NCI-H748 treated with DMSO at 0.1 percent for 48 hours (cell line): ENCODE results near the gene TSGA10IP.
"Not testable (repeated sequence)": the region's sequence is repeated elsewhere in the genome, so short reads cannot be mapped to it uniquely, and the experiment has no call there.

Experiments used
- DNase-seq: peaks from one replicate; lab custom pipeline; 2025; lab: John Stamatoyannopoulos, UW

Gene TSGA10IP

DNA sequence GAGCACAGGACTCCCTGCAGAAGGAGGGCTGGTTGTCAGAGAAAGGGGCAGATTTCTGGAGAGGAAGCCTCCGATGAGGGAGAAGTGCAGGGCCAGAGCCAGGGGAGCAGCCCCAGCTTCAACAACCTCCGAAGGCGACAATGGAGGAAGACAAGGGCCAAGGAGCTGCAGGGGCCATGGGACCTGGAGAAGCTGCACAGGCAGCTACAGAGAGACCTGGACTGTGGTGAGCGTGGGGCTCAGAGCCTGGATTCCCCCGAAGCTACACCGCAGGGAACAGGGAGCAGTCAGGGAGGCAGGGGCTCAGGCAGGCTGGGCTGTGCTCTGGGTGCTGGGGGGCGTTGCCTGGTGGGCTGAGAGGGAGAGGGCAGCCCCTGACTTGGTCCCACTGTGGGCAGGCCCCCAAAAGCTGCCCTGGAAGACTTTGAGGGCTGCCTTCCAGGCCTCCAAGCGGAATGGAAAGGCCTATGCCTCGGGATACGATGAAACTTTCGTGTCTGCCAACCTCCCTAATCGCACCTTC lies 2.4 kb downstream of the TSGA10IP start:
- DNase-seq, result no peak

DNA sequence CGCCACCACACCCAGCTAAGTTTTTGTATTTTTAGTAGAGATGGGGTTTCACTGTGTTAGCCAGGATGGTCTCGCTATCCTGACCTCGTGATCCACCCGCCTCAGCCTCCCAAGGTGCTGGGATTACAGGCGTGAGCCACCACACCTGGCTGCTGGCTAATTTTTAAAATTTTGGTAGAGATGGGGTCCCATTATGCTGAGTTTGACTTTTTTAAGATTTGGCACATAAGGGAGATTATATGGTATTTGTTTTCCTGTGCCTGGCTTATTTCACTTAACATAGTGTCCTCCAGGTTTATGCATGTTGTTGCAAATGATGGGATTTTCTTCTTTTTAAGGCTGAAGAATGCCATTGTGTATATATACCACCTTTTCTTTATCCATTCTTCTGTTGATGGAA lies 5.4 kb downstream of the TSGA10IP start:
- not testable (repeated sequence) for DNase-seq

- DNase-seq, result not testable (repeated sequence)
Observed at GRCh38 chr11:65951641-65952040, 6.4 kb downstream of the TSGA10IP start.

DNA sequence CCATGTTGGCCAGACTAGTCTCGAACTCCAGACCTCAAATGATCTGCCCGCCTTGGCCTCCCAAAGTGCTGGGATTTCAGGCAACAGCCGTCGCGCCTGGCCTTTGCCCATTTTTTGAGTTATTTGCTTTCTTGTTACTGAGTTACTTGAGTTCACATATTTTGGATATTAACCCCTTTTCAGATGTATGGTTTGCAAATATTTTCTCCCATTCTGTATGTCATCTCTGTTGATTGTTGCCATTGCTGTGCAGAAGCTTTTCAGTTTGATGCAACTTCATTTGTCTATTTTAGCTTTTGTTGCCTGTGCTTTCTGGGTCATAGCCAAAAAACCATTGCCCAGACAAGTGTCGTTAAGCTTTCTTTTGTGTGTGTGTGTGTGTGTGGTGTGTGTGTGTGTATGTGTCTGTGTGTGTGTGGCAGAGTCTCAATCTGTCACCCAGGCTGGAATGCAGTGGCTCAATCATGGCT lies 6.8 kb downstream of the TSGA10IP start:
- DNase-seq, result no peak

DNA sequence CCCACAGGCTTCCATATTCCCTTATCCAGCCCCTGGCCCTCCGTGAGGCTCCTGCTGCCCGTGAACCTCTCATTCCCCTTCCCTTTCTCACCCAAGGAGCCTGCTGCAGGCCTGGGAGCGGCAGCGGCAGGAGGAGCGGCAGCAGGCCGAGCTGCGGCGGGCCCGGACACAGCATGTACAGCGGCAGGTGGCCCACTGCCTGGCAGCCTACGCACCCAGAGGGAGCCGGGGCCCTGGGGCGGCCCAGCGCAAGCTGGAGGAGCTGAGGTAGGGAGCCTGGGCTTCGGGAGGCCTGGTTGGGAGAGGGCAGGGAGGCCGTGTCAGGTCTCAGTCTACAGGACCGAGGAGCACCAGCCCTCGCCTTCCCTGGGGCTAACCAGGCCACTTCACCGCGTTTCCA lies 8.2 kb downstream of the TSGA10IP start:
- no peak for DNase-seq

GRCh38 chr11:65954771-65955170 lies 9.5 kb downstream of the TSGA10IP start:
- no peak for DNase-seq

DNA sequence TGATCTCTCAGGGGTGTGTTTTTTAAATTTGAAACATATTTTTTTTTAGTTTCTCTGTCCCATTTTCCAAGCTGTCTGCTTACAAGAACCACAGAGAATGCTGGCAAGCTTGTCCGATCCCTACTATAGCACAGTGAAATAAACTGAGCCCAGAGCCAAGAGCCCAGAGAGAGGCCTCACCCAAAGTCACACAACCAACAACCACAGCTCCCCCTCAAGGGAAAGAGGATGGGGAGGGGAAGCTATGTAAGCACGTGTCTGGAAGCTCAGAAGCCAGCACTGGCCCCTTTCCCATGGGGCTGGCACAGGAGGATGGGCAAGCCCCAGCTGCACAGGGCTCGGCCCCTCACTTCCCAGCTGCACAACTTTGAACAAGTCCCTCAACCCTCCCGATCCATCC lies 13.0 kb downstream of the TSGA10IP start:
- no peak for DNase-seq

DNA sequence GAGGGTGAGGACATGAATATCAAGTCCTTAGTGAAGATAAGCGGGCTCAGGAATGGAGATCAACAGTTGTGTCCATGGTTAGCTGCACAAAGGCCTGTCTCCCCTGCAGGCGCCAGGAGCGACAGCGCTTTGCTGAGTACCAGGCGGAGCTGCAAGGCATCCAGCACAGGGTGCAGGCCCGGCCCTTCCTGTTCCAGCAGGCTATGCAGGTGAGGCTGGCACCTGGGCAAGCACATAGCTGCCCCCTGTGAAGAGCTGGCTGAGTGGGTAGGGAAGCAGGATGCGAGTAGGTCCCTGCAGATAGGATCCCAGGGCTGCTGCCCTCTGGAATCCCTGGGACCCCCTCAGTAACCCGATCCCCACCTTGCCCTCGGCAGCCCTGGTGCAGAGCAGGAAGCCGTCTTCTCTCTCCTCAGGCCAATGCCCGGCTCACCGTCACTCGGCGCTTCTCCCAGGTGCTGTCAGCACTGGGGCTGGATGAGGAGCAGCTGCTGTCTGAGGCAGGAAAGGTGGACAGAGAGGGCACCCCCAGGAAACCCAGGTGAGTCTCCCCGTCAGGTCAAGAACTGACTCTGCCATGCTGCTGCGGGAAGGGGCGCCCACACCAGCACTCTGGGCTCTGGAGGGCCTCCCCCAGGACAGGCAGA lies 13.6 kb downstream of the TSGA10IP start:
- DNase-seq, result no peak

- no peak for DNase-seq
Observed at GRCh38 chr11:65960824-65961266, 15.6 kb downstream of the TSGA10IP start.

DNA sequence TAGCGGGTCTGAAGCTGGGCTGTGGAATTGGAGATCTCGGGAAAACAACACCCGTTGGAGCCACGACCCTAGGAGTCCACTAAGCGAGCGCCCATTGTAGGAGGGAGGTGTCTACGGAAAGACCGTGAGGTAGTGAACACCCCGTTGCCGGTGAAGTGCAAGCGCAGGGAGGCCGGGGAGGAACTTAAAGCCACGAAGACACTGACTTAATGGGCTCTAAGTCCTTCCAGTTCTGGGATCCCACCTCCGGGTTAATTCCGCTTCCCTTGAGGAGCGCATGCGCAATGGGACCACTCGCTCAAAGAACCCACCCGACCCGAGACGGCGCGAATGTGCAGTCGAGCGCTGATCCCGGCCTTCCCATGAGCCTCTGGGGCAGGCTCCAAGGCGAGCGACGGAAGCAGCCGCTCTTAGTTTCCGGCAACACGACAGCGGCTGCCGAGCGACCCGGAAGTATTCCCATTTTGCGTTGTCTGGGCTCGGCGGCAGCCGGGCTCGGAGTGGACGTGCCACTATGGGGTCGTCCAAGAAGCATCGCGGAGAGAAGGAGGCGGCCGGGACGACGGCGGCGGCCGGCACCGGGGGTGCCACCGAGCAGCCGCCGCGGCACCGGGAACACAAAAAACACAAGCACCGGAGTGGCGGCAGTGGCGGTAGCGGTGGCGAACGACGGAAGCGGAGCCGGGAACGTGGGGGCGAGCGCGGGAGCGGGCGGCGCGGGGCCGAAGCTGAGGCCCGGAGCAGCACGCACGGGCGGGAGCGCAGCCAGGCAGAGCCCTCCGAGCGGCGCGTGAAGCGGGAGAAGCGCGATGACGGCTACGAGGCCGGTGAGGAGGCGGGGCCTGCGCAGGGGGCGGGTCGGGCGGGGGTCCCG lies 16.2 kb downstream of the TSGA10IP start, which contains the start of gene SART1:
TSS of gene SART1 (plus strand) at position 468 of the 874 bp plus-strand sequence. CDS start at position 515, 47 bp downstream.
- peak; percentile 96 for DNase-seq

DNA sequence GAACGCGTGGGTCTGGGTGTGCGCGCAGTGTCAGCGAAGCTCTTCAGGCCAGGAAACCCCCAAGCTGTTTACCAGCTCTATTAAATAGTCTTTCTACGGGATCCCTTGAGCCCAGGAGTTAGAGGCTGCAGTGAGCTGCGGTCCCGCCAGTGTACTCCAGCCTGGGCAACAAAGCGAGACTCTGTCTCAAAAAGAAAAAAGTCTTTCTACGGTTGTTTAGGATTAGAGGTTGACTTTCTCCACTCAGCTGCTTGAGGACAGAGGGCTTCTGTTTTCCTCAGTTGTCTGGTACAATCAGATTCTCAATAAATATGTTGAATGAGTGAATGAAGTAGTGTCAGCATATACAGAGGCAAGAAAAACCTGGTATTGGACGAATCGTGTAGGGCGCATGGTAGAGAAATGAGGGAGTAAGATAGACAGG lies 16.9 kb downstream of the TSGA10IP start:
- DNase-seq, result no peak

GRCh38 chr11:65964906-65965305 lies 19.6 kb downstream of the TSGA10IP start:
- DNase-seq, result no peak

DNA sequence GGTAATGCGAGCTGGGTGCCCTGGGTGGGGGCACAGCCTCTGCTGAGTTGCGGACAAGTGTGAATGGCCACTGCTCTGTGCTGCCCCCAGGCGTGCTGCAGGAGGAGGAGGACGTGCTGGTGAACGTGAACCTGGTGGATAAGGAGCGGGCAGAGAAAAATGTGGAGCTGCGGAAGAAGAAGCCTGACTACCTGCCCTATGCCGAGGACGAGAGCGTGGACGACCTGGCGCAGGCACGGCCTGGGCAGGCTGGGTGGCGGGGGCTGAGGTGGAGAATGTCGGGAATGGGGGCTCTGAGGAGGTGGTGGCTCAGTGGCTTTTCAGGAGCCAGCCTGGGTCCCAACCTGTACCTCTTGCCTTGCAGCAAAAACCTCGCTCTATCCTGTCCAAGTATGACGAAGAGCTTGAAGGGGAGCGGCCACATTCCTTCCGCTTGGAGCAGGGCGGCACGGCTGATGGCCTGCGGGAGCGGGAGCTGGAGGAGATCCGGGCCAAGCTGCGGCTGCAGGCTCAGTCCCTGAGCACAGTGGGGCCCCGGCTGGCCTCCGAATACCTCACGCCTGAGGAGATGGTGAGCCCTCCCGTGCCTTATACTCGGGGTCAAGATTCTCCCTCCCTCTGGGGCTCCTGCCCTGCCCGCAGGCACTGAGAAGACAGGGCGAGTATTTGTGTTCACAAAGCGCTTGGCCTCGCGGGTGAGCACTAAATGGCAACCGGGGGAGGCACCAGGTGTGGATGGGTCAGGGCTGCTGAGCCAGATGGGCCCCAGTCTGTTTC lies 20.9 kb downstream of the TSGA10IP start:
- DNase-seq, result no peak

DNA sequence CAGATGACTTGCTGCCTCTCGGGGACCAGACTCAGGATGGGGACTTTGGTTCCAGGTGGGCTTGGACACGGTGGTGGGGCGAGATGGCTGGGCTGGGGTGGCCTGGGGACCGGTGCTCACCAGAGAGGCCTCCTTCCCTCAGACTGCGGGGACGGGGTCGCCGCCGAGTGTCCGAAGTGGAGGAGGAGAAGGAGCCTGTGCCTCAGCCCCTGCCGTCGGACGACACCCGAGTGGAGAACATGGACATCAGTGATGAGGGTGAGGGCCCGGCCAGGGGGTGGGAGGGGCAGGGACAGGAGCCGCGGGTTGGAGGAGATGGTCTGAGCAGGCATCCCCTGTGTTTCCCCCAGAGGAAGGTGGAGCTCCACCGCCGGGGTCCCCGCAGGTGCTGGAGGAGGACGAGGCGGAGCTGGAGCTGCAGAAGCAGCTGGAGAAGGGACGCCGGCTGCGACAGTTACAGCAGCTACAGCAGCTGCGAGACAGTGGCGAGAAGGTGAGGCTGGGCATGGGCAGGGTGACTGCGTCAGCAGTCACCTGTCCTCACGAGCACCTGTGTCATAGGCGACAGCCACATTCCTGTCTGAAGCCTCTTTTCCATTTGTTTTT lies 22.2 kb downstream of the TSGA10IP start:
- no peak for DNase-seq

DNA sequence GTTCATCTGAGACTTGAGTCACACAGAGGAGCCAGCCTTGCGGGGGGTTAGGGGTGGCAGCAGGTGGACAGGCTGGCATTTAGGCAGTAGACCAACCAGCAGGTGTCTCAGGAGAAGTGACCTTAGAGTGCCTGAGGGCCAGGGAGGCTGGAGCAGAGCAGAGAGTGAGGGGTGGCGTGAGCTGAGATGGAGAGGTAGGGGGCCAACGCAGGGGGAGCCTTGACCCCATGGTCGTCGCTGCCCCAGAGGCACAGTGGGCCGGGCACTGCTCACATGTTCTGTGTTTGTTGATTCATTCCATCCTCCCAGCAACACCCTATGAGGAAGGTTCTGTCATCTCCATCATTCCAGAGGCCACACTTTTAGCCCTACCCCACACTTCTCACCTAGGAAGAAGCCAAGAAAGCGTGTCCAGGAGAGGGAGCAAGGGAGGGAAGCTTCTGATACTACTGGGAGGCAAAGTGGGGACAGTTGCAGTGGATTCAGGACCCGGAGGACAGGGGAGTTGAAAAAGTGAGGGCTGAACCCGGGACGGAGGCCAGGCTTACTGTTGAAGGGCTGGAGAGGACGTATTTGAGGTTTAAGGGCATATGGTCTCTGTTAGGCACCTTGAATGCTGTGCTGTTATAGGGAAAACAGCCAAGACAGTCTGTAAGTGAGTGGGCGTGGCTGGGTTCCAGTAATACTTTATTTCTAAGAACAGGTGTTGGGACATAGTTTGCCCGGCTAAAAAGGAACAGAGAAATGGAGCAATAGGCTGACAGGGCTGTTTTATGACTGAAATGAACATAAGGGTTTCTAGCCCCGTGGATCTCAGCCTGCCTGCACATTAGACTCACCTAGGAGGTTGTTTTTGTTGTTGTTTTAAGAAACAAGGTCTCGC lies 23.6 kb downstream of the TSGA10IP start:
- no peak for DNase-seq

DNA sequence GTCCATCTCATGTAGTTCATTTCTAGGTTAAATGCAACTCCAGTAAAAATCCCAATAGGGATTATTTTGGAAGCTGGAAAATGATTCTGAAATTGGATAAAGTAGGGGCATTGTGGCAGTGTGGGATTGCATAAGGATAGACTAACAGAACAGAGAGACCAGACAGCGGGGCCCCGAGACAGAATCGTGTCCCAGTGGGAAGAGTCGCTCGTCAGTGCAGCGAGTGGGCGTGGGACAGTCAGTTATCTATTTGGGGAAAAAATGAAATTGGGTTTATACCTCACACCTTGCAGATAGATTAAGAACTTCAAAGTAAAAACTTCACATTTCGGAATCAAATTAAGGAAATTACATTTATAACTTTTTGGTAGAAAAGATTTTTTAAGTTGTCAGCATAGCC lies 26.8 kb downstream of the TSGA10IP start:
- DNase-seq, result no peak

GRCh38 chr11:65973439-65974110 lies 28.3 kb downstream of the TSGA10IP start:
- no peak for DNase-seq

- DNase-seq, result no peak
Observed at GRCh38 chr11:65975771-65976170, 30.5 kb downstream of the TSGA10IP start.

DNA sequence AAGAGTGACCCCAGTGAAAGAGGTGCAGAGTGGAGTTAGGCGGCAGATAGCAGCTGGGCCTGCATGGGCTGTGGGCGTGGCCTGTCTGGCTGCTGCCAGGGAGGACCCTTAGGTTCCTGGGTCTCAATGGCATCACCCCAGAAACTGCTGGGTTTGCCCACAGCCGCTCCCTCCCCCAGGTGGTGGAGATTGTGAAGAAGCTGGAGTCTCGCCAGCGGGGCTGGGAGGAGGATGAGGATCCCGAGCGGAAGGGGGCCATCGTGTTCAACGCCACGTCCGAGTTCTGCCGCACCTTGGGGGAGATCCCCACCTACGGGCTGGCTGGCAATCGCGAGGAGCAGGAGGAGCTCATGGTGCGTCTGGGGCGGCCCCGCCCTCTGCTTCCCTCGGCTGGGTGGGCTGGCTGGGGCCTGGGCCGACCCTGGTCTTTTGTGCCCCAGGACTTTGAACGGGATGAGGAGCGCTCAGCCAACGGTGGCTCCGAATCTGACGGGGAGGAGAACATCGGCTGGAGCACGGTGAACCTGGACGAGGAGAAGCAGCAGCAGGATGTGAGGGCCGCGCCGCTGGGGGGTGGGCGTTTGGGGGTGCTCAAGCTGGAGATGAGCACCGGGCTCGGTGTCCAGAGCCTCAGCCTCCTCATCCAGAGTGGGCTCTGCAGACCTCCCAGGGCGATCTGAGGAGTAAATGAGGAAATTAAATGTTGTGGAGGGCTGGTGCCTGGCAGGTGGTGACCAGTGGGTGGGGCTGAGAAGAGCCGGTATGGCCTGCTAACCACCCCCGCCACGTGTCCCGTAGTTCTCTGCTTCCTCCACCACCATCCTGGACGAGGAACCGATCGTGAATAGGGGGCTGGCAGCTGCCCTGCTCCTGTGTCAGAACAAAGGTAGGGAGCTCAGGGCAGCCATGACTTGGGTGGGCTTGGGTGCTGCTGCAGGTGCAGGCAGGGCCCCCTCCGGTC lies 31.2 kb downstream of the TSGA10IP start:
- DNase-seq, result no peak
